ENCODE results near the gene ELK4. TPM values are rescaled to one million over a fixed set of nuclear protein-coding genes. Genes with fewer than 3 reads are reported as not detected.

Gene ELK4
- total and polyA plus RNA-seq, 8 donors, result 23.6 to 69.9 (median 26.9) TPM

DNA sequence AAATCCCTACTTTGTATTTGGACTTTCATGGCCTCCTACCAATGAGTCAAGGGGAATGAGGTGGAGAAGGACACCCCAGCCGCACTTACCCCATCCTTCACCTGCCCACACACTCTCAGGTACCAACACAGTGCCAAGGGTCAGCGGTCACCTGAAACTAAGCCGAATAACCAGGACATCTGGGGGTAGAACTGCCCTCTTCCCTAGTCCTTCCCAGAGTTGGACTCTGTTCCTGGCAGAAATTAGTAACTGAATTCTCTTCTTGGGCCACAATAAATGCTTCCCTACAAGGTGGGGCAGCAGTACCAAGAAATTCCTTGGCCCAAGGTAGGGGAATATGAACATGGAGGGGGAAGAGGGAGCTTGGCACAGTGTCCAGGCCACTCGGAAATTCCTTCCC, 41.2 kb upstream of the ELK4 start:
- peaks cover 0 to 7% of the 10 kb centered on the region in 2 donors for H3K27me3 ChIP-seq
- ATAC-seq, result no peak
- TF ChIP-seq, protein P1, sequence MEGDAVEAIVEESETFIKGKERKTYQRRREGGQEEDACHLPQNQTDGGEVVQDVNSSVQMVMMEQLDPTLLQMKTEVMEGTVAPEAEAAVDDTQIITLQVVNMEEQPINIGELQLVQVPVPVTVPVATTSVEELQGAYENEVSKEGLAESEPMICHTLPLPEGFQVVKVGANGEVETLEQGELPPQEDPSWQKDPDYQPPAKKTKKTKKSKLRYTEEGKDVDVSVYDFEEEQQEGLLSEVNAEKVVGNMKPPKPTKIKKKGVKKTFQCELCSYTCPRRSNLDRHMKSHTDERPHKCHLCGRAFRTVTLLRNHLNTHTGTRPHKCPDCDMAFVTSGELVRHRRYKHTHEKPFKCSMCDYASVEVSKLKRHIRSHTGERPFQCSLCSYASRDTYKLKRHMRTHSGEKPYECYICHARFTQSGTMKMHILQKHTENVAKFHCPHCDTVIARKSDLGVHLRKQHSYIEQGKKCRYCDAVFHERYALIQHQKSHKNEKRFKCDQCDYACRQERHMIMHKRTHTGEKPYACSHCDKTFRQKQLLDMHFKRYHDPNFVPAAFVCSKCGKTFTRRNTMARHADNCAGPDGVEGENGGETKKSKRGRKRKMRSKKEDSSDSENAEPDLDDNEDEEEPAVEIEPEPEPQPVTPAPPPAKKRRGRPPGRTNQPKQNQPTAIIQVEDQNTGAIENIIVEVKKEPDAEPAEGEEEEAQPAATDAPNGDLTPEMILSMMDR (IDR thresholded peaks at IDR 0.05), result no peak

DNA sequence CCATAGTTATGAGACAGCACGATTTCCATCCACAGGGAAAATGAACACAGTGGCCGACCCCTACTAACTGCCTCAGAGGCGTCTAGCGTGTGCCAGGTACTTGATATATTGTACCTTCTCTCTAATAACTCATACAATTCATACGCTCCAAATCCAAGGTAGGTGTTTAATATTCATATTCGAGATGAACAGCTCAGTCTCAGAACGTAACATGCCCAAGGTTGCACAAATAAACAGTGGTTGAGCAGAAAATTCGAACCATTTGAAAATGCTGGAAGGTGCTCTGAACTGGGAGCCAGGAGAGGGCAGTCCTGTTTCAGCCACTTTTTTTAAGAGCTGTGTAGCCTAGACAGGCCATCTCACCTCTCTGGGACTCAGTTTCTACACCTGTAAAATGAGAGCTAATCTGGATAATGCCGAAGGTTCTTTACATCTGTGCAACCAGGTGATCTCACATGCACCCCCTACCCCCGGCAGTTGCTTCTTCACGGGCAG, 40.6 kb upstream of the ELK4 start:
- Histone ChIP-seq H3K36me3 (no peaks in the 10 kb centered on the region), H3K4me1 (peaks cover 0 to 6% of the 10 kb centered on the region in 2 donors), H3K9me3 (no peaks in the 10 kb centered on the region), H3K4me3 (no peak overlapping the region), H3K27me3 (peaks cover 0 to 7% of the 10 kb centered on the region in 2 donors), H3K27ac (no peak overlapping the region)
- DNase-seq, result no peak
- no peak for ATAC-seq
- intact Hi-C loops (cut with DNase I), result no loop called here
- TF ChIP-seq, protein P1 (IDR thresholded peaks at IDR 0.05), result peak in 1 of 2 donors; percentile 17

More for the DNA sequence above, 41.2 kb upstream of the ELK4 start:
- peaks cover 0 to 7% of the 10 kb centered on the region in 2 donors for H3K4me1 ChIP-seq
- no peak overlapping the region for H3K4me3 ChIP-seq
- no peaks in the 10 kb centered on the region for H3K36me3 ChIP-seq
- no peak for DNase-seq
- no peak overlapping the region for H3K27ac ChIP-seq
- no peaks in the 10 kb centered on the region for H3K9me3 ChIP-seq
- intact Hi-C loops (cut with DNase I), result no loop called here

DNA sequence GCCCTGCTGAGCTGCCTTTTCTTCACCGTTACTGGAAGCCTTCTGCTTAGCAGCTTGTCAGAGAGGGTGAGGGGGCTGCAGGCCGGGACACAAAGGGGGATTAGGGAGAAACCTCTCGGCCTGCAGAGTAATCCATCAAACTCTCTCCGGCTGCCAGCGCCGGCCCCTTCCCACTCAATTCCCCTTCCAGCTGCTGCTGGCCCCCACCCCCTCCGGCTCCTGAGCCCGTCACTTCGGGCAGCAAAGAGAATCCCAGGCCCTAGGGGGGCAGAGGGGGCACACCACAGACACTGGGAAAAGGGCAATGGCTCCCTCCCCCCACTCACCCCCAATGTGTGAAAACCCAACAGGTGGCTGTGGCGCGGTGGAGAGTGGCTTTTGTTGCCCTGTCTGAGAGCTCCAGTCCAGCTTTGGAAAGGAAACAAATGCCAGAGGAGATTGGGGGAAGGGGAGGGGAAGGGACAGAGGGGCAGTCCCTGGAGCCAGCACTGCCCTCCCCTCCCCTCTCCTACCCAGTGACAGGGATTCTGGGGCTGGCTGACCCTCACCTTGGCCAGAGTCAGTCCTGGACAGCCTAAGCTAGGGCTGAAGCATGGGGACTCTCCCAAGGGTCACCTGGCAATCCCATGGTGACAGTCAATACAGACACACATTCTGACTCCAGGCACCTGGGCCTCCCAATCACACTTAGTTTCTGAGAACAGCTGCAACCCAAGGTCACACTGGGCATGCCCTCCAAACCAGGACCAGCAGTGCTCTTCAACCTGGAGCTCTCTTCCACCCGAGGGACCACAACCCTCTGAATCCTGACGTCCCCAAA, 39.0 kb upstream of the ELK4 start:
- H3K4me3 ChIP-seq, result no peak overlapping the region
- H3K27ac ChIP-seq, result no peak overlapping the region
- H3K27me3 ChIP-seq, result peaks cover 0 to 7% of the 10 kb centered on the region in 2 donors
- ATAC-seq, result no peak
- peaks cover 0 to 8% of the 10 kb centered on the region in 2 donors for H3K4me1 ChIP-seq
- TF ChIP-seq, protein P1 (IDR thresholded peaks at IDR 0.05), result no peak
- intact Hi-C loops (cut with DNase I), result no loop called here
- no peak for DNase-seq
- no peaks in the 10 kb centered on the region for H3K9me3 ChIP-seq
- H3K36me3 ChIP-seq, result no peaks in the 10 kb centered on the region

DNA sequence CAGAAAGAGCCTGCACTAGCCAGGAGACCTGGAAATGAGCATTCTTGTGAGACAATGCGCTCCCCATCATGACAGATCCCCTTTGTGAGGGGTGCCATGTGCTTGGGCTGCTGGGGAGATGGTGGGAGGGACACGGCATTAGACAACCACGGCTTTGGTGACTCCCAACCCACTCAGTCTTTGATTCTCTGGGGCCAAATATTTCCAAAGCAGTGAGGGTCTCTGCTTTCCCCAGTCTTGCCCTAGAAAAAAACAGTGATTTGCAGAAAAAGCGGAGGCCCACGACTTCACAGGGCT, 38.3 kb upstream of the ELK4 start:
- Histone ChIP-seq H3K4me1 (peaks cover 0 to 12% of the 10 kb centered on the region in 2 donors), H3K9me3 (no peaks in the 10 kb centered on the region), H3K36me3 (no peaks in the 10 kb centered on the region), H3K27ac (no peak overlapping the region), H3K27me3 (peaks cover 0 to 7% of the 10 kb centered on the region in 2 donors), H3K4me3 (no peak overlapping the region)
- no peak for ATAC-seq
- no peak for DNase-seq
- TF ChIP-seq, protein P1 (IDR thresholded peaks at IDR 0.05), result no peak
- intact Hi-C loops (cut with DNase I), result no loop called here

DNA sequence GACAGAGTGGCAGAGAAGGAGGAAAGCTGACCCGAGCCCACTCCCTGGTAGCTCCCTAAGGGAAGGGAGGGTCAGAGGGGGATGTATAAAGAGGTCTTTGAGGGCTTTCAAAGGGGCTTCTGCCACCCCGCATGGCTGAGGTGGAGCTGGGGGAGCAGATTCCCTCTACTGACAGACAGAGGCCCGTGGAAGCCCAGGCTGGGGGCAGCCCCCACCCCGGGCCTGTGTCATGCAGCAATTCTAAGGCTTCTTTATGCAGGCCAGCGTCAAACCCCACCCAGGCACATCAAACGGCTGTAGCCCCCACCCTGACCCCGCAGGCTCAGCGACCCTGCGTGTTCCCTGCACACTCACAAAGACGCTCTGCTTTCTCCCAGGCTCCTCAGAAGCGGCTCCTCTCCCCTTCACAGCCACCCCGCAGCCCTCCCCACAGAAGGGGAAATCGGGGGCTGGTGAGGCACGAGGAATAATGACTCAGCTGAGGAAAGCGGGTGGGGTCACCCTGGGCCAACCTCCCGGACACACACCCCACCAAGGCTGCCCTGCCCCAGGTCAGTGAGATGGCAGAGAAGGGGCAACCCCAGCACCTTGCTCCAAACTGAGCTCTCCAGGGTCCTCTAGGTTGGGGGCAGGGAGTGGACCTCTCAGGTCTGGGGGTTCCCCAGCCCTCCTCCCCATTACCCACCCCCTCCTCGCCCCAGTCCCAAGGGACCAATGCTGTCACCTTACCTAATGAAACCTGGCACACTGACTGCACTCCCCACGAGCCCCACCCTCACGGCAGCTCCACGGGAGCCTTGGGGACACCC, 37.7 kb upstream of the ELK4 start:
- peak; percentile 33 for ATAC-seq
- Histone ChIP-seq H3K27me3 (peaks cover 0 to 7% of the 10 kb centered on the region in 2 donors), H3K9me3 (no peaks in the 10 kb centered on the region), H3K27ac (no peak overlapping the region), H3K4me3 (no peak overlapping the region), H3K36me3 (no peaks in the 10 kb centered on the region), H3K4me1 (peaks cover 0 to 16% of the 10 kb centered on the region in 2 donors)
- DNase-seq, result no peak
- intact Hi-C loops (cut with DNase I), result loop anchor here in 1 of 2 donors (10.0 kb wide), 1 partner anchor 45 kb away; no protein-coding TSS in a partner anchor
- TF ChIP-seq, protein P1 (IDR thresholded peaks at IDR 0.05), result no peak

All from left lung (tissue), 10 donors.